Fibroblast of peridontal ligament (primary cell): ENCODE results near the gene SLC49A3.

Experiments used
- DNase-seq: peaks from one replicate; pipeline ENCODE4 v3.0.0-alpha.2; 2010; ENCODE audit errors: extremely low read depth

SLC49A3 gene

GRCh38 chr4:666822-667544 is 22.0 kb downstream of the SLC49A3 start:
- no peak for DNase-seq

- no peak for DNase-seq
These were observed 22.5 kb downstream of the SLC49A3 start for GRCh38 chr4:666436-666810.

GRCh38 chr4:665751-666435 is 23.1 kb downstream of the SLC49A3 start:
- DNase-seq: no peak

- DNase-seq: no peak
These were observed 23.6 kb downstream of the SLC49A3 start for GRCh38 chr4:665381-665750.

- no peak for DNase-seq
These were observed 24.2 kb downstream of the SLC49A3 start for GRCh38 chr4:664713-665231.

- no peak for DNase-seq
These were observed 25.2 kb downstream of the SLC49A3 start for GRCh38 chr4:663438-664428.

GRCh38 chr4:663046-663437 is 25.9 kb downstream of the SLC49A3 start:
- no peak for DNase-seq

- DNase-seq: no peak
These were observed 26.8 kb downstream of the SLC49A3 start for GRCh38 chr4:661881-662761.

GRCh38 chr4:661231-661630 is 27.7 kb downstream of the SLC49A3 start:
- no peak for DNase-seq

- no peak for DNase-seq
These were observed 28.6 kb downstream of the SLC49A3 start for GRCh38 chr4:660401-660800.

GRCh38 chr4:659851-660250 is 29.1 kb downstream of the SLC49A3 start:
- DNase-seq: no peak

- no peak for DNase-seq
These were observed 30.0 kb downstream of the SLC49A3 start for GRCh38 chr4:658681-659667.

GRCh38 chr4:657834-658667 is 30.9 kb downstream of the SLC49A3 start:
- no peak for DNase-seq

GRCh38 chr4:657338-657833 is 31.6 kb downstream of the SLC49A3 start:
- DNase-seq: no peak

GRCh38 chr4:656436-657337 is 32.3 kb downstream of the SLC49A3 start:
- DNase-seq: no peak

GRCh38 chr4:655464-656151 is 33.3 kb downstream of the SLC49A3 start:
- DNase-seq: no peak

- DNase-seq: no peak
These were observed 34.0 kb downstream of the SLC49A3 start for GRCh38 chr4:654871-655463.
